H1 (cell line): ENCODE measurements around the gene EEPD1. TPM values are rescaled to one million over a fixed set of nuclear protein-coding genes. Genes with fewer than 3 reads are reported as not detected.

Experiments used
- CTCF ChIA-PET: fragments of 300-600 bp; sonication (Branson Sonifier 250); formaldehyde crosslinking; loops from one replicate; lab custom pipeline; 2021; ENCODE audit not compliant: partially characterized antibody; lab: Charles Lee
- POLR2A ChIA-PET: fragments of 300-600 bp; sonication (Branson Sonifier 250); formaldehyde crosslinking; loops from one replicate; lab custom pipeline; 2021; ENCODE audit warnings: inconsistent platforms; ENCODE audit not compliant: partially characterized antibody; lab: Charles Lee
- DNase-seq, 2 experiments: peaks; one replicate each; pipeline versions ENCODE4 v3.0.0 to v3.0.0-alpha.2; 2010 to 2022; ENCODE audit warnings: low spot score in 2 of 2, low read depth in 1 of 2, mixed read lengths in 1 of 2
- FAIRE-seq: peaks from 2 replicates; lab custom pipeline; 2011; peaks lifted over from hg19 to GRCh38; lab: Jason Lieb, UNC
- H2AFZ ChIP-seq: 2 replicates; pipeline ENCODE4 v1.8.1; 2012; ENCODE audit warnings: low read length, inconsistent platforms
- H2AK5ac ChIP-seq: 2 replicates; pipeline ENCODE4 v1.6.1; 2013; ENCODE audit warnings: low read depth, low read length
- H2BK120ac ChIP-seq: replicated peaks from 2 replicates; pipeline ENCODE3; 2013; ENCODE audit warnings: low read depth, low read length, inconsistent platforms
- H2BK12ac ChIP-seq: 2 replicates; pipeline ENCODE4 v1.6.1; 2013; ENCODE audit warnings: low read depth, low read length
- H2BK15ac ChIP-seq: 2 replicates; pipeline ENCODE4 v1.6.1; 2013; ENCODE audit warnings: low read length
- H2BK20ac ChIP-seq: 2 replicates; pipeline ENCODE4 v1.6.1; 2013; ENCODE audit warnings: low read length
- H2BK5ac ChIP-seq: 2 replicates; pipeline ENCODE4 v1.6.1; 2013; ENCODE audit warnings: low read depth, low read length
- H3K14ac ChIP-seq: 2 replicates; pipeline ENCODE4 v1.6.1; 2013; ENCODE audit warnings: inconsistent platforms; ENCODE audit not compliant: insufficient read length
- H3K18ac ChIP-seq: 2 replicates; pipeline ENCODE4 v1.6.1; 2013; ENCODE audit warnings: low read length; ENCODE audit errors: extremely low read depth
- H3K23ac ChIP-seq: 2 replicates; pipeline ENCODE4 v1.6.1; 2013; ENCODE audit warnings: inconsistent platforms; ENCODE audit not compliant: insufficient read length
- H3K23me2 ChIP-seq: 2 replicates; pipeline ENCODE4 v1.6.1; 2013; ENCODE audit warnings: low read depth, low read length
- H3K27ac ChIP-seq: 2 replicates; pipeline ENCODE4 v1.6.1; 2011; ENCODE audit warnings: low read depth, low read length, inconsistent platforms
- H3K27me3 ChIP-seq, 4 experiments: replicated peaks in 1 of 4; 1 replicate in 1 of 4; 2 replicates in 3 of 4; pipeline versions ENCODE4 v1.6.1 to v1.8.1; 2011 to 2013; ENCODE audit warnings: low read length in 3 of 4, mild to moderate bottlenecking in 3 of 4, inconsistent platforms in 2 of 4, mixed read lengths in 2 of 4, moderate library complexity in 1 of 4; ENCODE audit not compliant: control insufficient read depth in 3 of 4, insufficient read depth in 3 of 4; ENCODE audit errors: extremely low read depth in 1 of 4
- H3K36me3 ChIP-seq, 4 experiments: 2 replicates each; pipeline versions ENCODE4 v1.6.1 to v1.8.1; 2011 to 2013; ENCODE audit warnings: mild to moderate bottlenecking in 4 of 4, low read length in 3 of 4, moderate library complexity in 2 of 4, control low read depth in 1 of 4, inconsistent platforms in 1 of 4; ENCODE audit not compliant: insufficient read depth in 4 of 4, control insufficient read depth in 2 of 4
- H3K4ac ChIP-seq: replicated peaks from 2 replicates; pipeline ENCODE3; 2013; ENCODE audit warnings: low read length, low read depth, mixed read lengths, inconsistent platforms; ENCODE audit not compliant: insufficient read length
- H3K4me1 ChIP-seq, 4 experiments: replicated peaks in 1 of 4; 1 replicate in 1 of 4; 2 replicates in 3 of 4; pipeline versions ENCODE4 v1.6.1 to v1.8.1; 2011 to 2013; ENCODE audit warnings: low read length in 3 of 4, inconsistent platforms in 2 of 4, mixed read lengths in 1 of 4; ENCODE audit not compliant: insufficient read depth in 4 of 4, control insufficient read depth in 3 of 4
- H3K4me2 ChIP-seq, 2 experiments: 2 replicates each; pipeline versions ENCODE4 v1.6.1 to v1.8.1; 2011 to 2013; ENCODE audit warnings: low read depth in 2 of 2, low read length in 2 of 2, control low read depth in 1 of 2, inconsistent platforms in 1 of 2, mild to moderate bottlenecking in 1 of 2; ENCODE audit not compliant: insufficient read depth in 1 of 2
- H3K4me3 ChIP-seq, 4 experiments: fragments of 200-600, 300-600 bp in 1 of 4; sonication (generic), shearing (Covaris generic), sonication (Bioruptor Twin) in 1 of 4; 2 replicates each; pipeline versions ENCODE4 v1.5.1 to v1.8.1; 2011 to 2016; ENCODE audit warnings: low read length in 4 of 4, low read depth in 3 of 4, control low read depth in 2 of 4, inconsistent platforms in 2 of 4, mild to moderate bottlenecking in 2 of 4, mixed read lengths in 1 of 4, moderate library complexity in 1 of 4; ENCODE audit not compliant: insufficient read depth in 2 of 4; ENCODE audit errors: extremely low read depth in 1 of 4
- H3K56ac ChIP-seq: replicated peaks from 2 replicates; pipeline ENCODE3; 2013; ENCODE audit warnings: low read depth, mild to moderate bottlenecking, mixed read lengths, low read length, inconsistent platforms; ENCODE audit not compliant: insufficient read length
- H3K79me1 ChIP-seq: 2 replicates; pipeline ENCODE4 v1.6.1; 2013; ENCODE audit warnings: low read depth, low read length, control low read depth
- H3K79me2 ChIP-seq, 2 experiments: 2 replicates each; pipeline versions ENCODE4 v1.6.1 to v1.8.1; 2012 to 2013; ENCODE audit warnings: low read length in 2 of 2, mild to moderate bottlenecking in 2 of 2, inconsistent platforms in 1 of 2; ENCODE audit not compliant: insufficient read depth in 2 of 2, control insufficient read depth in 1 of 2
- H3K9ac ChIP-seq, 4 experiments: replicated peaks in 1 of 4; 1 replicate in 1 of 4; 2 replicates in 3 of 4; pipeline versions ENCODE4 v1.6.1 to v1.8.1; 2011 to 2013; ENCODE audit warnings: low read depth in 3 of 4, low read length in 3 of 4, control low read depth in 2 of 4, mild to moderate bottlenecking in 2 of 4, moderate library complexity in 2 of 4, inconsistent platforms in 1 of 4; ENCODE audit errors: extremely low read depth in 1 of 4
- H3K9me3 ChIP-seq, 2 experiments: 2 replicates each; pipeline versions ENCODE4 v1.6.1 to v1.8.1; 2012 to 2013; ENCODE audit warnings: mild to moderate bottlenecking in 2 of 2, moderate library complexity in 2 of 2, control low read depth in 1 of 2, inconsistent platforms in 1 of 2, low read depth in 1 of 2, low read length in 1 of 2, mixed read lengths in 1 of 2; ENCODE audit not compliant: insufficient read depth in 2 of 2
- H4K20me1 ChIP-seq, 2 experiments: replicated peaks in 1 of 2; 2 replicates each; pipeline versions ENCODE3 to v1.8.1; 2011 to 2013; ENCODE audit warnings: inconsistent platforms in 2 of 2, low read length in 2 of 2, mild to moderate bottlenecking in 1 of 2; ENCODE audit not compliant: insufficient read depth in 2 of 2, control insufficient read depth in 1 of 2
- H4K5ac ChIP-seq: 2 replicates; pipeline ENCODE4 v1.6.1; 2013; ENCODE audit warnings: low read length, low read depth, mixed read lengths, inconsistent platforms; ENCODE audit not compliant: insufficient read length
- H4K8ac ChIP-seq: 2 replicates; pipeline ENCODE4 v1.8.0; 2013; ENCODE audit warnings: mild to moderate bottlenecking, moderate library complexity, low read length, inconsistent platforms; ENCODE audit not compliant: insufficient read depth; ENCODE audit errors: extremely low read depth
- H4K91ac ChIP-seq: replicated peaks from 2 replicates; pipeline ENCODE3; 2013; ENCODE audit warnings: low read length, mixed read lengths, inconsistent platforms; ENCODE audit not compliant: insufficient read length
- CHD1 ChIP-seq: IDR thresholded peaks from 2 replicates; pipeline ENCODE4 v1.6.1; 2012; ENCODE audit warnings: low read depth, low read length, improper control_type of control experiment
- EGR1 ChIP-seq: IDR thresholded peaks from 2 replicates; pipeline ENCODE4 v1.6.1; 2011; ENCODE audit warnings: low read depth, low read length, borderline replicate concordance
- EZH2 ChIP-seq: fragments of 200-600 bp; sonication (generic); IDR thresholded peaks from 2 replicates; pipeline ENCODE4 v1.7.1; 2012; ENCODE audit warnings: low read depth, mild to moderate bottlenecking, moderate library complexity, low read length, inconsistent platforms; ENCODE audit not compliant: severe bottlenecking
- GTF2F1 ChIP-seq: IDR thresholded peaks from 2 replicates; pipeline ENCODE4 v1.6.1; 2012; ENCODE audit warnings: low read depth, low read length, improper control_type of control experiment, borderline replicate concordance
- MAFK ChIP-seq: IDR thresholded peaks from 2 replicates; pipeline ENCODE4 v1.6.1; 2012; ENCODE audit warnings: low read depth, mild to moderate bottlenecking, improper control_type of control experiment, low read length
- NRF1 ChIP-seq: IDR thresholded peaks from 2 replicates; pipeline ENCODE4 v1.6.1; 2011; ENCODE audit warnings: mild to moderate bottlenecking, low read depth, low read length, improper control_type of control experiment
- POLR2A ChIP-seq, 2 experiments: IDR thresholded peaks; 1 replicate in 1 of 2; 2 replicates in 1 of 2; pipeline ENCODE4 v1.6.1; 2011; ENCODE audit warnings: low read depth in 2 of 2, low read length in 2 of 2, mild to moderate bottlenecking in 2 of 2; ENCODE audit errors: control extremely low read depth in 1 of 2
- POU5F1 ChIP-seq: IDR thresholded peaks from 2 replicates; pipeline ENCODE4 v1.6.1; 2011; ENCODE audit warnings: low read depth, mild to moderate bottlenecking, low read length, moderate library complexity
- SP4 ChIP-seq: IDR thresholded peaks from 2 replicates; pipeline ENCODE4 v1.6.1; 2012; ENCODE audit warnings: low read length, inconsistent platforms
- WGBS, 2 experiments: shearing (Covaris generic) in 1 of 2; methylation state at CpG; one replicate each; pipeline versions ENCODE4 v1.1.6 to v1.1.7; 2013 to 2015; ENCODE audit warnings: low lambda C conversion rate in 2 of 2, mixed read lengths in 2 of 2, inconsistent platforms in 1 of 2, low coverage in 1 of 2, missing lambda C conversion rate in 1 of 2; ENCODE audit not compliant: insufficient replicate concordance in 2 of 2, insufficient coverage in 1 of 2, insufficient read length in 1 of 2; ENCODE audit errors: extremely low coverage in 1 of 2, missing lambda C conversion rate in 1 of 2; 5-methylcytosine and 5-hydroxymethylcytosine counted together
- polyA plus RNA-seq, 7 experiments: library from polyadenylated mRNA; depleted of rRNA in 3 of 7; stranded (reverse) in 5 of 7; unstranded in 2 of 7; fragments of >200 nt in 5 of 7; fragments of 200-250 nt in 2 of 7; gene quantifications; 1 replicate in 5 of 7; 2 replicates in 1 of 7; 4 replicates in 1 of 7; pipeline versions ENCODE4 v1.2.1 to v1.2.3, GENCODE V29; 2011 to 2013; ENCODE audit warnings: missing spikeins in 2 of 7, mixed read lengths in 2 of 7
- total RNA-seq: library from RNA; stranded (reverse); fragmentation: NEBNext Ultra II Directional; extraction: Animal tissue kit (Norgen Biotek cat#: 25700); gene quantifications from 2 replicates; pipeline ENCODE4 v1.2.1, GENCODE V29; 2021

The EEPD1 gene
- total and polyA plus RNA-seq, 2 of the 8 experiments (the other 6 are each of a cell fraction or from before 2014, with no cell fraction given) = 3.1 to 7.8 TPM

GRCh38 chr7:36127075-36127740 is 25.8 kb upstream of the EEPD1 start:
- Histone ChIP-seq H2AFZ (no peak overlapping the region), H3K79me2 (no peaks in the 10 kb centered on the region), H2BK20ac (no peak overlapping the region), H4K20me1 (no peaks in the 10 kb centered on the region), H2BK5ac (no peak overlapping the region), H3K56ac (no peak overlapping the region), H3K4me2 (no peak overlapping the region), H3K4ac (no peak overlapping the region), H3K14ac (no peak overlapping the region), H2BK15ac (no peak overlapping the region), H3K23me2 (no peaks in the 10 kb centered on the region), H2BK120ac (no peak overlapping the region), H2AK5ac (no peak overlapping the region), H3K79me1 (no peaks in the 10 kb centered on the region), H4K5ac (no peak overlapping the region), H4K8ac (peak overlapping the region; percentile 68; the same call in 1 of the 2 replicates), H3K36me3 (no peaks in the 10 kb centered on the region), H3K18ac (no peak overlapping the region), H3K4me3 (no peak overlapping the region), H3K4me1 (no peaks in the 10 kb centered on the region), H3K9ac (no peak overlapping the region), H3K9me3 (no peaks in the 10 kb centered on the region), H4K91ac (no peak overlapping the region), H3K27ac (no peak overlapping the region), H2BK12ac (no peak overlapping the region), H3K27me3 (no peaks in the 10 kb centered on the region), H3K23ac (no peak overlapping the region)
- ChIA-PET POLR2A (no interaction called here), CTCF (interaction anchor here (0.6 to 1.6 kb wide), 6 partner anchors 9 to 172 kb away, joined by 3 to 7 read pairs (median 3); no protein-coding TSS in a partner anchor)
- no peak for DNase-seq
- no peak for TF ChIP-seq GTF2F1
- no peak for TF ChIP-seq NRF1
- TF ChIP-seq EZH2 = no peak
- TF ChIP-seq CHD1 = no peak
- no peak for TF ChIP-seq POU5F1
- TF ChIP-seq EGR1 = no peak
- no peak for TF ChIP-seq SP4
- no peak for TF ChIP-seq MAFK
- no peak for TF ChIP-seq POLR2A (IDR thresholded peaks at IDR 0.05; ENCODE audit: control extremely low read depth in 1 of 2, low read depth in 2 of 2, low read length in 2 of 2)
- WGBS, 2 experiments = 92% methylated on average over 4 of the region's 4 CpGs; no CpG with 5 or more reads in 1 of the 2 experiments
- no peak for FAIRE-seq
